Measurements from ENCODE around the gene JAKMIP1. TPM values are rescaled to one million over a fixed set of nuclear protein-coding genes. Genes with fewer than 3 reads are reported as not detected.

Gene JAKMIP1
- total RNA-seq, 1 donor from 2014 or later, result 5.5 TPM

GRCh38 chr4:6205567-6205931 lies 5.2 kb upstream of the JAKMIP1 start:
- peaks cover 7% of the 10 kb centered on the region for H3K9me3 Mint-ChIP-seq
- no peak overlapping the region for H3K4me3 Mint-ChIP-seq
- no peak for TF ChIP-seq EZH2 (IDR thresholded peaks at IDR 0.05)
- TF ChIP-seq EZH2phosphoT487 (IDR thresholded peaks at IDR 0.05), result no peak
- no peak for TF ChIP-seq CTCF (IDR thresholded peaks at IDR 0.05)

GRCh38 chr4:6204871-6205566 lies 4.7 kb upstream of the JAKMIP1 start:
- H3K27me3 Mint-ChIP-seq (ENCODE audit: insufficient read depth, low read depth), result peaks cover 25% of the 10 kb centered on the region
- Histone ChIP-seq H3K27me3 (peaks cover 36% of the 10 kb centered on the region), H3K79me2 (ENCODE audit: low read depth) (no peaks in the 10 kb centered on the region), H3K27ac (no peak overlapping the region), H3K36me3 (no peaks in the 10 kb centered on the region), H4K20me1 (ENCODE audit: low read depth) (no peaks in the 10 kb centered on the region), H3K9me3 (ENCODE audit: low read depth) (no peaks in the 10 kb centered on the region), H3F3A (ENCODE audit: low read depth) (peaks cover 4% of the 10 kb centered on the region), H3K4me3 (no peak overlapping the region), H2AFZ (replicated peaks) (no peak overlapping the region), H3K9ac (no peak overlapping the region), H3K4me2 (no peak overlapping the region), H3K4me1 (no peaks in the 10 kb centered on the region)
- H3K27ac Mint-ChIP-seq, result no peak overlapping the region
- no peak overlapping the region for H3K4me3 Mint-ChIP-seq
- H3K9me3 Mint-ChIP-seq, result peaks cover 7% of the 10 kb centered on the region
- DNase-seq (ENCODE audit: low spot score), result no peak
- H3K4me1 Mint-ChIP-seq, result peaks cover 12% of the 10 kb centered on the region
- no peaks in the 10 kb centered on the region for H3K36me3 Mint-ChIP-seq
- TF ChIP-seq CTCF (IDR thresholded peaks at IDR 0.05), result no peak
- no peak for TF ChIP-seq EZH2 (IDR thresholded peaks at IDR 0.05)
- no peak for TF ChIP-seq EZH2phosphoT487 (IDR thresholded peaks at IDR 0.05)

More at GRCh38 chr4:6205567-6205931, 5.2 kb upstream of the JAKMIP1 start:
- no peaks in the 10 kb centered on the region for H3K4me1 ChIP-seq
- H3K27me3 ChIP-seq, result peaks cover 34% of the 10 kb centered on the region
- Mint-ChIP-seq H3K27me3 (ENCODE audit: insufficient read depth, low read depth) (peaks cover 25% of the 10 kb centered on the region), H3K4me1 (peaks cover 12% of the 10 kb centered on the region), H3K27ac (no peak overlapping the region), H3K36me3 (no peaks in the 10 kb centered on the region)
- no peaks in the 10 kb centered on the region for H3K79me2 ChIP-seq (ENCODE audit: low read depth)
- H3F3A ChIP-seq (ENCODE audit: low read depth), result peaks cover 4% of the 10 kb centered on the region
- H3K36me3 ChIP-seq, result no peaks in the 10 kb centered on the region
- no peak overlapping the region for H3K4me2 ChIP-seq
- H3K9me3 ChIP-seq (ENCODE audit: low read depth), result no peaks in the 10 kb centered on the region
- DNase-seq (ENCODE audit: low spot score), result no peak
- H3K4me3 ChIP-seq, result no peak overlapping the region
- no peak overlapping the region for H3K9ac ChIP-seq
- no peak overlapping the region for H2AFZ ChIP-seq (replicated peaks)
- H4K20me1 ChIP-seq (ENCODE audit: low read depth), result no peaks in the 10 kb centered on the region
- no peak overlapping the region for H3K27ac ChIP-seq

- no peak overlapping the region for H3K27ac ChIP-seq
- Mint-ChIP-seq H3K9me3 (peaks cover 7% of the 10 kb centered on the region), H3K27ac (no peak overlapping the region), H3K4me3 (no peak overlapping the region), H3K36me3 (no peaks in the 10 kb centered on the region), H3K4me1 (peaks cover 8% of the 10 kb centered on the region), H3K27me3 (ENCODE audit: insufficient read depth, low read depth) (peaks cover 26% of the 10 kb centered on the region)
- H3K4me1 ChIP-seq, result peaks cover 3% of the 10 kb centered on the region
- no peak overlapping the region for H3K4me2 ChIP-seq
- H3K9me3 ChIP-seq (ENCODE audit: low read depth), result no peaks in the 10 kb centered on the region
- H4K20me1 ChIP-seq (ENCODE audit: low read depth), result peaks cover 4% of the 10 kb centered on the region
- no peak for DNase-seq (ENCODE audit: low spot score)
- H3K36me3 ChIP-seq, result no peaks in the 10 kb centered on the region
- H3K79me2 ChIP-seq (ENCODE audit: low read depth), result no peaks in the 10 kb centered on the region
- H2AFZ ChIP-seq (replicated peaks), result no peak overlapping the region
- no peak for TF ChIP-seq CTCF (IDR thresholded peaks at IDR 0.05)
- H3K9ac ChIP-seq, result no peak overlapping the region
- peaks cover 10% of the 10 kb centered on the region for H3F3A ChIP-seq (ENCODE audit: low read depth)
- H3K4me3 ChIP-seq, result no peak overlapping the region
- peaks cover 45% of the 10 kb centered on the region for H3K27me3 ChIP-seq
These were observed 3.7 kb upstream of the JAKMIP1 start for GRCh38 chr4:6204098-6204497.

All from neural progenitor cell (in vitro differentiated cells).